GM21360 (cell line): ENCODE measurements around the gene NSMF.

ENCODE experiments used
- ATAC-seq: cut with Tn5 transposase; IDR thresholded peaks from one replicate; pipeline ENCODE4 v1.9.1; 2021; ENCODE audit warnings: mild to moderate bottlenecking, moderate library complexity; ENCODE audit not compliant: unreplicated experiment

NSMF gene

GRCh38 chr9:137433916-137434431, 25.2 kb downstream of the NSMF start:
- no peak for ATAC-seq

- ATAC-seq: no peak
These were observed 25.7 kb downstream of the NSMF start for GRCh38 chr9:137433349-137433915.

GRCh38 chr9:137432687-137433348, 26.3 kb downstream of the NSMF start:
- no peak for ATAC-seq

- ATAC-seq: no peak
These were observed 27.7 kb downstream of the NSMF start for GRCh38 chr9:137431416-137431931.

GRCh38 chr9:137430723-137431415, 28.3 kb downstream of the NSMF start:
- no peak for ATAC-seq

- no peak for ATAC-seq
These were observed 29.0 kb downstream of the NSMF start for GRCh38 chr9:137429974-137430722.

- ATAC-seq: no peak
These were observed 29.6 kb downstream of the NSMF start for GRCh38 chr9:137429546-137429890.

- ATAC-seq: no peak
These were observed 30.1 kb downstream of the NSMF start for GRCh38 chr9:137428841-137429545.

- ATAC-seq: no peak
These were observed 30.9 kb downstream of the NSMF start for GRCh38 chr9:137428311-137428630.

GRCh38 chr9:137427454-137428310, 31.5 kb downstream of the NSMF start:
- ATAC-seq: no peak

GRCh38 chr9:137426018-137426681, 33.0 kb downstream of the NSMF start:
- ATAC-seq: no peak

GRCh38 chr9:137423514-137424291, 35.4 kb downstream of the NSMF start:
- ATAC-seq: peak; percentile 18

GRCh38 chr9:137422604-137423513, 36.3 kb downstream of the NSMF start, which contains the start of the genes EXD3 and NOXA1:
EXD3 (minus strand) TSS chr9:137423162; CDS start chr9:137395357, 27,805 bp downstream.
NOXA1 (plus strand) TSS chr9:137423393; CDS start chr9:137423530, 137 bp downstream.
- ATAC-seq: peak; percentile 80

- no peak for ATAC-seq
These were observed 37.1 kb downstream of the NSMF start for GRCh38 chr9:137421838-137422603.

GRCh38 chr9:137417161-137418021, 41.7 kb downstream of the NSMF start:
- ATAC-seq: no peak
